A673 (cell line): ENCODE data around the gene LRRC4B.

Experiments used
- EZH2 ChIP-seq: fragments of 200-600 bp; sonication (generic); IDR thresholded peaks from 2 replicates; pipeline ENCODE4 v1.6.1; 2017; ENCODE audit warnings: borderline replicate concordance, low read depth, mild to moderate bottlenecking, mixed read lengths, antibody characterized with exemption, low read length; ENCODE audit not compliant: poor library complexity, severe bottlenecking
- TF ChIP-seq, protein P1 (sequence below): fragments of 300-800, 200-600 bp; sonication (generic); conservative IDR thresholded peaks from 2 replicates; pipeline ENCODE4 v1.5.1; 2017; ENCODE audit warnings: low read depth, mild to moderate bottlenecking, antibody characterized with exemption, low read length, moderate library complexity, mixed read lengths

DNA sequence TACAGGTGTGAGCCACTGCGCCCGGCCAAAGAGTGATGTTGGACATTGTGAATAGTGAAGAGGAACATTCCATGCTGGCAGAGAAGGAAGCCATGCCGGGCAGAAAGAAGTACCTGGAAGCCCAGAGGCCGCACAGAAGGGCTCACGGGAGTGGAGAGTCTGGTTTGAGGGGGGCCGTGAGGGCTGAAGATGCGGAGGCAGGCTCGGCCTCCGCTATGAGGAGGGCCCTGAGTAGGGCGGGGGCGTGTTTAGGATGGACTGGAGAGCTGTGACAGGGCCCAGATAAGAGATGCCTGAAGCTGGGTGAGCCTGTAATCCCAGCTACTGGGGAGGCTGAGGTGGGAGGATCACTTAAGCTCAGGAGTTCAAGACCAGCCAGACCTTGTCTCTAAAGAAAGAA lies 58.9 kb downstream of the LRRC4B start:
- TF ChIP-seq, protein P1, sequence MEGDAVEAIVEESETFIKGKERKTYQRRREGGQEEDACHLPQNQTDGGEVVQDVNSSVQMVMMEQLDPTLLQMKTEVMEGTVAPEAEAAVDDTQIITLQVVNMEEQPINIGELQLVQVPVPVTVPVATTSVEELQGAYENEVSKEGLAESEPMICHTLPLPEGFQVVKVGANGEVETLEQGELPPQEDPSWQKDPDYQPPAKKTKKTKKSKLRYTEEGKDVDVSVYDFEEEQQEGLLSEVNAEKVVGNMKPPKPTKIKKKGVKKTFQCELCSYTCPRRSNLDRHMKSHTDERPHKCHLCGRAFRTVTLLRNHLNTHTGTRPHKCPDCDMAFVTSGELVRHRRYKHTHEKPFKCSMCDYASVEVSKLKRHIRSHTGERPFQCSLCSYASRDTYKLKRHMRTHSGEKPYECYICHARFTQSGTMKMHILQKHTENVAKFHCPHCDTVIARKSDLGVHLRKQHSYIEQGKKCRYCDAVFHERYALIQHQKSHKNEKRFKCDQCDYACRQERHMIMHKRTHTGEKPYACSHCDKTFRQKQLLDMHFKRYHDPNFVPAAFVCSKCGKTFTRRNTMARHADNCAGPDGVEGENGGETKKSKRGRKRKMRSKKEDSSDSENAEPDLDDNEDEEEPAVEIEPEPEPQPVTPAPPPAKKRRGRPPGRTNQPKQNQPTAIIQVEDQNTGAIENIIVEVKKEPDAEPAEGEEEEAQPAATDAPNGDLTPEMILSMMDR: no peak
- TF ChIP-seq EZH2: no peak
